Panc1 (cell line): ENCODE results near the gene DPP8. TPM values are rescaled to one million over a fixed set of nuclear protein-coding genes. Genes with fewer than 3 reads are reported as not detected.

Experiments
- ATAC-seq: fragments of 200-7000 bp; cut with Tn5 transposase; 2 replicates; pipeline ENCODE4 v1.9.1; 2020; ENCODE audit warnings: mild to moderate bottlenecking, moderate library complexity
- BruUV-seq: library from RNA; stranded (reverse); fragments of 400-500 nt; replicated peaks from 2 replicates; lab custom pipeline; 2021; lab: Mats Ljungman, UMichigan
- CTCF ChIA-PET: fragments of 300-600 bp; sonication (Branson Sonifier 250); formaldehyde crosslinking; loops from one replicate; lab custom pipeline; 2022; ENCODE audit warnings: antibody characterized with exemption; lab: Charles Lee
- POLR2A ChIA-PET: fragments of 300-600 bp; sonication (Branson Sonifier 250); formaldehyde crosslinking; loops from one replicate; lab custom pipeline; 2022; ENCODE audit warnings: antibody characterized with exemption; lab: Charles Lee
- DNase-seq: peaks from one replicate; pipeline ENCODE4 v3.0.0-alpha.2; 2010; ENCODE audit warnings: low read depth, low spot score
- H3K27ac ChIP-seq: 2 replicates; pipeline ENCODE4 v1.5.1; 2011; ENCODE audit warnings: mild to moderate bottlenecking, low read length, inconsistent platforms
- H3K27me3 ChIP-seq: fragments of 200-500 bp; sonication (Bioruptor generic); 2 replicates; pipeline ENCODE4 v1.6.0; 2014; ENCODE audit warnings: low read length, inconsistent platforms; ENCODE audit not compliant: control insufficient read depth, insufficient read depth
- H3K36me3 ChIP-seq: fragments of 200-500 bp; sonication (Bioruptor generic); 2 replicates; pipeline ENCODE4 v1.5.1; 2014; ENCODE audit warnings: inconsistent platforms, mild to moderate bottlenecking, low read length, moderate library complexity; ENCODE audit not compliant: control insufficient read depth, insufficient read depth
- H3K4me1 ChIP-seq: 2 replicates; pipeline ENCODE4 v1.5.1; 2011; ENCODE audit warnings: inconsistent platforms, mild to moderate bottlenecking, low read length, moderate library complexity; ENCODE audit not compliant: control insufficient read depth, insufficient read depth
- H3K4me3 ChIP-seq, 2 experiments: 2 replicates each; pipeline ENCODE4 v1.5.1; 2011 to 2012; ENCODE audit warnings: low read depth in 2 of 2, low read length in 2 of 2, mild to moderate bottlenecking in 2 of 2, inconsistent platforms in 1 of 2, moderate library complexity in 1 of 2
- H3K9me3 ChIP-seq: fragments of 200-500 bp; sonication (Bioruptor generic); 2 replicates; pipeline ENCODE4 v1.5.1; 2014; ENCODE audit warnings: low read depth, mild to moderate bottlenecking, inconsistent platforms, low read length, moderate library complexity; ENCODE audit not compliant: control insufficient read depth, insufficient read depth
- CTCF ChIP-seq: fragments of 450-650 bp; IDR thresholded peaks from 2 replicates; pipeline ENCODE4 v1.5.1; 2017; ENCODE audit warnings: mild to moderate bottlenecking
- POLR2AphosphoS5 ChIP-seq: IDR thresholded peaks from 2 replicates; pipeline ENCODE4 v1.6.1; 2012; ENCODE audit warnings: mild to moderate bottlenecking, low read depth, low read length, moderate library complexity
- REST ChIP-seq, 2 experiments: IDR thresholded peaks; 2 replicates each; pipeline ENCODE4 v1.6.1; 2011 to 2012; ENCODE audit warnings: low read depth in 2 of 2, control low read depth in 1 of 2, low read length in 1 of 2, mild to moderate bottlenecking in 1 of 2, moderate library complexity in 1 of 2; ENCODE audit not compliant: insufficient read depth in 1 of 2
- SIN3A ChIP-seq: IDR thresholded peaks from 2 replicates; pipeline ENCODE4 v1.6.1; 2012; ENCODE audit warnings: low read depth, mild to moderate bottlenecking, low read length, moderate library complexity, borderline replicate concordance; ENCODE audit not compliant: insufficient read depth
- TCF7L2 ChIP-seq: IDR thresholded peaks from 2 replicates; pipeline ENCODE4 v1.6.1; 2011; ENCODE audit warnings: mild to moderate bottlenecking, low read depth, low read length, inconsistent platforms
- in situ Hi-C: cut with HindIII; loops from 2 replicates; pipeline ENCODE4 v1.10.0; 2016; ENCODE audit warnings: low sequenced_read_pairs, low pct_unique_long_range_greater_than_20kb
- intact Hi-C: fragments of 100-400 bp; cut with micrococcal nuclease; formaldehyde crosslinking; loops from one replicate; pipeline ENCODE4 v1.10.0; 2022; ENCODE audit not compliant: unreplicated experiment
- total RNA-seq: library from RNA; stranded (reverse); gene quantifications from one replicate; pipeline ENCODE4 v1.2.1, GENCODE V29; 2021; ENCODE audit not compliant: unreplicated experiment

The DPP8 gene
- total RNA-seq, 1 experiment from 2014 or later: 36.2 TPM

- DNase-seq: no peak
- Histone ChIP-seq H3K4me3 (no peak overlapping the region), H3K36me3 (no peaks in the 10 kb centered on the region), H3K27ac (no peak overlapping the region), H3K4me1 (peaks cover 4% of the 10 kb centered on the region; the same call in 1 of the 2 replicates), H3K27me3 (no peaks in the 10 kb centered on the region), H3K9me3 (no peaks in the 10 kb centered on the region)
- CTCF ChIA-PET: interaction anchor here (0.5 kb wide), 1 partner anchor 84 kb away, joined by 7 read pairs; no protein-coding TSS in a partner anchor
- no TSS peak for BruUV-seq
- no peak for ATAC-seq
- TF ChIP-seq SIN3A (no peak), CTCF (no peak), POLR2AphosphoS5 (no peak), TCF7L2 (no peak), REST (IDR thresholded peaks at IDR 0.05; ENCODE audit: insufficient read depth in 1 of 2, low read depth in 2 of 2, low read length in 1 of 2) (no peak)
- POLR2A ChIA-PET: interaction anchor here (0.7 kb wide), 1 partner anchor 384 kb away, joined by 8 read pairs; no protein-coding TSS in a partner anchor
- intact Hi-C loops: loop anchor here (5.0 kb wide), 1 partner anchor 87 kb away; no protein-coding TSS in a partner anchor
- in situ Hi-C loops: no loop called here
Observed at GRCh38 chr15:65404186-65404872, 113.2 kb downstream of the DPP8 start.

GRCh38 chr15:65402961-65403360, 114.5 kb downstream of the DPP8 start:
- DNase-seq (no peak), ATAC-seq (no peak)
- CTCF ChIA-PET: no interaction called here
- no peak for TF ChIP-seq TCF7L2
- no peak for TF ChIP-seq REST (IDR thresholded peaks at IDR 0.05; ENCODE audit: insufficient read depth in 1 of 2, low read depth in 2 of 2, low read length in 1 of 2)
- no peak for TF ChIP-seq CTCF
- no peak for TF ChIP-seq SIN3A
- TF ChIP-seq POLR2AphosphoS5: no peak
- intact Hi-C loops: loop anchor here (5.0 kb wide), 1 partner anchor 86 kb away; no protein-coding TSS in a partner anchor
- H3K27ac ChIP-seq: no peak overlapping the region
- H3K27me3 ChIP-seq: no peaks in the 10 kb centered on the region
- POLR2A ChIA-PET: no interaction called here
- no peaks in the 10 kb centered on the region for H3K9me3 ChIP-seq
- in situ Hi-C loops: no loop called here
- H3K4me3 ChIP-seq: no peak overlapping the region
- H3K4me1 ChIP-seq: peaks cover 4% of the 10 kb centered on the region; the same call in 1 of the 2 replicates
- no TSS peak for BruUV-seq
- no peaks in the 10 kb centered on the region for H3K36me3 ChIP-seq
